GM20431 (cell line): ENCODE results near the gene GRK1.
"Not testable (repeated sequence)": the region's sequence is repeated elsewhere in the genome, so short reads cannot be mapped to it uniquely, and the experiment has no call there.

Experiments
- in situ Hi-C: fragments of 300-500 bp; cut with MseI, MboI; formaldehyde crosslinking; loops from one replicate; pipeline ENCODE4 v1.15.0; 2020; ENCODE audit warnings: low sequenced_read_pairs; ENCODE audit not compliant: unreplicated experiment

GRK1 gene

GRCh38 chr13:113725329-113726105, 58.5 kb downstream of the GRK1 start:
- in situ Hi-C loops = not testable (repeated sequence)

- in situ Hi-C loops = not testable (repeated sequence)
Measured at GRCh38 chr13:113726106-113726821, 59.2 kb downstream of the GRK1 start.

- in situ Hi-C loops = no loop called here
Measured at GRCh38 chr13:113726961-113727411, 60.0 kb downstream of the GRK1 start.

GRCh38 chr13:113728571-113729054, 61.6 kb downstream of the GRK1 start:
- in situ Hi-C loops = no loop called here

DNA sequence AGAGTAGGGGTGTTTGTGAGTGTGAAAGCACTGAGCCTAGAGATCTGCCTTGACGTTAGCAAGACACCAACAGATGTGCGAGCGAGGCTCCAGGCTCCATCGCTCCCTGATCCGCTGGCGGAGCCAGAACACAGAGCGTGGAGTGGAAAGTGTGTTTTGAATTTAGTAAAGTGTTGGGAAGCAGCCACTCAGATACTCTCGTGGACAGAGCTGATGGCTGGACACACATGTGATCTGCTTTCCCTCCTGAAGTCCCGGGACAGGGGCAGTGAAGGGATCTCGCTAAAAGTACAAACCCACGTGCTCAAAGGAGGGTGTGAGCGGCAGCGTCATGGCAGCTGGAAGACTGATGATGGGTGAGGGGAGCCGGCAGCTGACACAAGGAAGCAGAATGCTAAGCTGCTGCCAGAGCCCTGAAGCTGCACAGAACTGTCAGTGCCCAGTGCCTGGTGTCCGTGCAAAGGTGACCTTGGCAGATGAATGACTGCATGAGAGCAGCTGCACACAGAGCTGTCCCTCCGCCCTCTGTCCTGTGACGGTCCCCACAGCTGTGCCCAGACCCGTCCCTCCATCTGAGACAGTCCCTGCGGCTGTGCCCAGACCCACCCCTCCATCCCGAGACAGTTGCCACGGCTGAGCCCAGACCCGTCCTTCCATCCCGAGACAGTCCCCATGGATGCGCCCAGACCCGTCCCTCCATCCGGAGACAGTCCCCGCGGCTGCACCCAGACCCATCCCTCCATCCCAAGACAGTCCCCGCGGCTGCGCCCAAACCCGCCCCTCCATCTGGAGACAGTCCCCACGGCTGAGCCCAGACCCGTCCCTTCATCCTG, 62.4 kb downstream of the GRK1 start:
- in situ Hi-C loops = no loop called here

GRCh38 chr13:113730258-113730691, 63.3 kb downstream of the GRK1 start:
- in situ Hi-C loops = no loop called here

- in situ Hi-C loops = no loop called here
Measured at GRCh38 chr13:113730831-113731191, 63.8 kb downstream of the GRK1 start.

- in situ Hi-C loops = no loop called here
Measured at GRCh38 chr13:113731192-113732175, 64.5 kb downstream of the GRK1 start.

- in situ Hi-C loops = no loop called here
Measured at GRCh38 chr13:113732176-113732960, 65.3 kb downstream of the GRK1 start.

GRCh38 chr13:113732961-113733950, 66.2 kb downstream of the GRK1 start:
- in situ Hi-C loops = no loop called here

DNA sequence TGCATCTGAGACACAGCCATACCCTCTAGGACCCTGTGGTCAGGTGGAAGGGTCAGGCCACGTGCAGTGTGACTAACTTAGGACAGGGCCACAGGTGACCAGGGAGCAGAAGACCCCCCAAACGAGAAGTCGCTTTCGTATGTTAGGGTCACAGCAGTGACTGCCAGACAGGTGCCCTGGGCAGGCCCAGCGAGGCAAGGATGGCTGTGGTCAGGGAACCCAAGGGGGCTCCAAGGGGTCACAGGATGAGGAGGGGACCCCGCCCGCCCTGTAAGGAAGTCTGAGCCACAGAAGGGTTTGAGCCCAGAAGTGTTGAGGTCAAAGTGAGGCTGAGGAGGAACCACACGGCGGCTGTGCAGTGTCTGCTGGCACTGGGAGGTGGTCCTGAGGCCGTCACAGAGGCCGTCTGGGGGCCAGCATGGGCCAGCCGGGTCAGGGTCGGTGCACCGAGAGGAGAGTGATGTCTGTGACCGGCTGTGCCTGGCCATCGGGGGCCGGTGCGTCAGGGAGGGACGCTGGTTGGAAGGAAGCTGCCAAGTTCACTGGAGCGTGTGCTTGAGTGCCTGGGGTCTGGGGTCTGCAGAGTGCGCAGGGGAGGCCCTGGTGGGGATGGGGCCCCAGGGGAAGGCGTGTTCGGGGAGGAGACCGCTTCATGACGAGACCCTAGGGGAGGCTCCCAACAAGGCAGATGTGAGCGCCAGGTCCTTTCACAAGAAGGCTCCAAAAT, 67.2 kb downstream of the GRK1 start:
- in situ Hi-C loops = no loop called here

- in situ Hi-C loops = no loop called here
Measured at GRCh38 chr13:113734826-113735125, 67.8 kb downstream of the GRK1 start.

DNA sequence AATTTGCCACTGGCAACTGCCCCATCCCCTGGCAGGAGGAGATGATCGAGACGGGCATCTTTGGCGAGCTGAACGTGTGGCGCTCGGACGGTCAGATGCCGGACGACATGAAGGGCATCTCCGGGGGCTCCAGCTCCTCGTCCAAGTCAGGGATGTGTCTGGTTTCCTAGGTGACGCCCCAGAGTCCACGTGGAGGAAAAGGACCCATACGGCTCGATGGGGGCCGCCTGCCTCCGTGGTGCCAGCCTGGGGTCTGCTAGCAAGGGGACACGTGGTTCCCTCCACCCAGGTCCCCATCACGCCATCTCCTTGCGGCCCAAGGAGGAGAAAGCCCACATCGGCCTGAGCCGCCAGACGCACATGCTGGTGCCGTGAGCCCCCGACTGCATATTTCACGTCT, 68.2 kb downstream of the GRK1 start:
- in situ Hi-C loops = no loop called here

DNA sequence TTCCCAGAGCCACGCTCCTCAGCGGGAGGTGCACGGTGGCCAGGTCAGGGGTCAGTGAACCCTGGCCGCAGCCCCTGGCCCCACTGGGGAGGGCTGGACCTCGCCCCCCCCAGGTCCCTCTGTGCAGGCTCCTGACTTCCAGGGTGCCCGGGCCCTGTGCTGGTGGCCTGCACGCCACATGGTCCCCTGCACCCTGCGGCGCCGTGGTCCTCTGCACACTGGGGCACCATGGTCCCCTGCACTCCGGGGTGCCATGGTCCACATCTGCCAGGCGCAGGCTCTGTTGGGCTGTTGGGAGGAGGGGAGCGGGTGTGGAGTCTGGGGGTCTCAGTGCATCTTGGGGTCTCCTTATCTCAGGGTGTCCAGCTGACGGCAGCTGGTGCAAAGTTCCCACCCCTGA, 68.7 kb downstream of the GRK1 start:
- in situ Hi-C loops = no loop called here

DNA sequence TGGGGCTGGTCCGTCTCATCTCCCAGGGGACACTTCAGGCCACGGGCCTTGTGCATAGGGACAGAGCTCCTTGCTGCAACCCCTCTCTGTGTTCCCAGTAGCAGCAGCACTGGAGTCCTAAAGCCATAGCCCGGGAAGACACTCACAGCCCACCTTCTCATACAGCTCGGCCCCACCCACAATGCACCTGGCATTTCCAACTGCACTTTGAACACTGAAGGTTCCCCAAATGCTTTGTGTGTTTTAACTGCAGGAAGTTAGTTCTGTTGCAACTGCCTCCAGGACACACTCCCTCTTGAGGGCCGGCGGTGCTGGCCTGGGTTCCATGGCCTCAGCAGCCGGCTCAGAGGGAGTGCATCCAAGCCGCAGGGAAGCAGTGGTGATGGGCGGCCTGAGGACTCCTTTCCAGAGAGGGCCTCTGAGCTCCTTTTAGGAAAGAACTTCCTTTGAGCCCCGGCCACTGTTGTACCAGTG, 69.3 kb downstream of the GRK1 start:
- in situ Hi-C loops = no loop called here

DNA sequence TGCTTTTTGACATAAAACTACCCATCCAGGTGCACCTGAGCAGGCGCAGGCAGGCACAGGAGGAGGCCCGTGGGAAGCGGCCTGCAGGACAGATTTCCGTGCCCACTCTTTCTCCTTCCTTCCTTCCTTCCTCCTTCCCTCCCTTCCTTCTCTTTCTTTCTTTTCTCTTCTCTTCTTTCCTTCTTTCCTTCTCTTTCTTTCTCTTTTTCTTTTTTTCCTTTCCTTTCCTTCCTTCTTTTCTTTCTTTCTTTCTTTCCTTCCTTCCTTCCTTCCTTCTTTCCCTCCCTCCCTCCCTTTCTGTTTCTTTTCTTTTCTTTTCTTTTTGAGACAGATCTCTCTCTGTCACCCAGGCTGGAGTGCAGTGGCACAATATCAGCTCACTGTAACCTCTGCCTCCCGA, 70.8 kb downstream of the GRK1 start:
- in situ Hi-C loops = no loop called here
